ENCODE results near the gene EMC9. TPM values are rescaled to one million over a fixed set of nuclear protein-coding genes. Genes with fewer than 3 reads are reported as not detected.

Gene EMC9
- polyA plus RNA-seq, 3 donors from 2014 or later: 14.2 to 19.0 (median 17.6) TPM

- Mint-ChIP-seq H3K36me3 (peaks cover 10 to 40% (median 23%) of the 10 kb centered on the region in 3 donors), H3K27ac (no peak overlapping the region), H3K9me3 (no peaks in the 10 kb centered on the region), H3K27me3 (ENCODE audit: low read depth in 3 of 3) (peaks cover 0 to 6% (median 4%) of the 10 kb centered on the region in 3 donors), H3K4me3 (no peak overlapping the region), H3K4me1 (peaks cover 25 to 33% of the 10 kb centered on the region in 2 donors)
- DNase-seq: no peak
Measured at GRCh38 chr14:24151404-24152080, 10.2 kb upstream of the EMC9 start.

- H3K4me1 Mint-ChIP-seq: peaks cover 30 to 38% of the 10 kb centered on the region in 2 donors
- no peaks in the 10 kb centered on the region for H3K9me3 Mint-ChIP-seq
- no peak overlapping the region for H3K4me3 Mint-ChIP-seq
- no peak overlapping the region for H3K27ac Mint-ChIP-seq
- no peak for DNase-seq
- H3K27me3 Mint-ChIP-seq (ENCODE audit: low read depth in 3 of 3): peaks cover 3 to 9% (median 4%) of the 10 kb centered on the region in 3 donors
- peaks cover 10 to 39% (median 22%) of the 10 kb centered on the region in 3 donors for H3K36me3 Mint-ChIP-seq
Measured at GRCh38 chr14:24150993-24151392, 9.6 kb upstream of the EMC9 start.

GRCh38 chr14:24150567-24150966 is 9.2 kb upstream of the EMC9 start:
- no peak for DNase-seq
- Mint-ChIP-seq H3K27ac (no peak overlapping the region), H3K4me3 (no peak overlapping the region), H3K27me3 (ENCODE audit: low read depth in 3 of 3) (peaks cover 3 to 9% (median 4%) of the 10 kb centered on the region in 3 donors), H3K9me3 (no peaks in the 10 kb centered on the region), H3K36me3 (peaks cover 7 to 35% (median 18%) of the 10 kb centered on the region in 3 donors), H3K4me1 (peaks cover 34 to 42% of the 10 kb centered on the region in 2 donors)

GRCh38 chr14:24150061-24150460 is 8.7 kb upstream of the EMC9 start:
- peak overlapping the region in 1 of 5 donors; percentile 27 for H3K4me3 Mint-ChIP-seq
- peaks cover 3 to 9% (median 4%) of the 10 kb centered on the region in 3 donors for H3K27me3 Mint-ChIP-seq (ENCODE audit: low read depth in 3 of 3)
- H3K4me1 Mint-ChIP-seq: peaks cover 39 to 48% of the 10 kb centered on the region in 2 donors
- no peaks in the 10 kb centered on the region for H3K9me3 Mint-ChIP-seq
- peaks cover 5 to 30% (median 16%) of the 10 kb centered on the region in 3 donors for H3K36me3 Mint-ChIP-seq
- no peak for DNase-seq
- no peak overlapping the region for H3K27ac Mint-ChIP-seq

GRCh38 chr14:24149302-24149969 is 8.0 kb upstream of the EMC9 start:
- DNase-seq: no peak
- H3K36me3 Mint-ChIP-seq: peaks cover 5 to 28% (median 11%) of the 10 kb centered on the region in 3 donors
- H3K4me3 Mint-ChIP-seq: peak overlapping the region; percentile 27 to 100 (median 96)
- no peaks in the 10 kb centered on the region for H3K9me3 Mint-ChIP-seq
- peak overlapping the region in 2 of 6 donors; percentile 29 to 74 for H3K27ac Mint-ChIP-seq
- H3K27me3 Mint-ChIP-seq (ENCODE audit: low read depth in 3 of 3): peaks cover 3 to 9% (median 4%) of the 10 kb centered on the region in 3 donors
- H3K4me1 Mint-ChIP-seq: peaks cover 45 to 54% of the 10 kb centered on the region in 2 donors

- H3K27me3 Mint-ChIP-seq (ENCODE audit: low read depth in 3 of 3): peaks cover 3 to 9% (median 6%) of the 10 kb centered on the region in 3 donors
- H3K27ac Mint-ChIP-seq: peak overlapping the region; percentile 83 to 93 (median 86)
- no peaks in the 10 kb centered on the region for H3K9me3 Mint-ChIP-seq
- peaks cover 52 to 65% of the 10 kb centered on the region in 2 donors for H3K4me1 Mint-ChIP-seq
- H3K36me3 Mint-ChIP-seq: peaks cover 9 to 31% (median 14%) of the 10 kb centered on the region in 3 donors
- peak overlapping the region; percentile 91 to 100 (median 99) for H3K4me3 Mint-ChIP-seq
- DNase-seq: no peak
Measured at GRCh38 chr14:24147761-24148428, 6.5 kb upstream of the EMC9 start.

GRCh38 chr14:24146978-24147760 is 5.8 kb upstream of the EMC9 start, which contains the start of gene RNF31:
Gene RNF31, plus strand, starts transcription at chr14:24147498. Its CDS starts 201 bp downstream, at chr14:24147699.
- H3K9me3 Mint-ChIP-seq: no peaks in the 10 kb centered on the region
- H3K27ac Mint-ChIP-seq: peak within 1 kb of the TSS; percentile 93 to 99 (median 98)
- peak within 1 kb of the TSS; percentile 96 to 100 (median 99) for H3K4me3 Mint-ChIP-seq
- peak; percentile 96 to 98 (median 97) for DNase-seq
- peaks cover 3 to 9% (median 6%) of the 10 kb centered on the region in 3 donors for H3K27me3 Mint-ChIP-seq (ENCODE audit: low read depth in 3 of 3)
- peaks cover 9 to 31% (median 14%) of the 10 kb centered on the region in 3 donors for H3K36me3 Mint-ChIP-seq
- peaks cover 58 to 69% of the 10 kb centered on the region in 2 donors for H3K4me1 Mint-ChIP-seq

GRCh38 chr14:24146453-24146977 is 5.1 kb upstream of the EMC9 start, which contains the start of gene PSME2:
Gene PSME2, minus strand, starts transcription at chr14:24146610. Its CDS starts 29 bp downstream, at chr14:24146581.
- Mint-ChIP-seq H3K27ac (peak within 1 kb of the TSS; percentile 93 to 99 (median 98)), H3K9me3 (no peaks in the 10 kb centered on the region), H3K4me3 (peak within 1 kb of the TSS; percentile 96 to 100 (median 99)), H3K4me1 (peaks cover 65 to 76% of the 10 kb centered on the region in 2 donors), H3K27me3 (ENCODE audit: low read depth in 3 of 3) (peaks cover 7 to 11% (median 9%) of the 10 kb centered on the region in 3 donors), H3K36me3 (peaks cover 9 to 30% (median 11%) of the 10 kb centered on the region in 3 donors)
- peak; percentile 90 to 91 (median 90) for DNase-seq

GRCh38 chr14:24145690-24146452 is 4.5 kb upstream of the EMC9 start:
- Mint-ChIP-seq H3K27me3 (ENCODE audit: low read depth in 3 of 3) (peaks cover 8 to 15% (median 12%) of the 10 kb centered on the region in 3 donors), H3K4me3 (peak overlapping the region; percentile 96 to 100 (median 99)), H3K4me1 (peaks cover 66 to 77% of the 10 kb centered on the region in 2 donors), H3K9me3 (no peaks in the 10 kb centered on the region), H3K27ac (peak overlapping the region; percentile 93 to 99 (median 98)), H3K36me3 (peaks cover 9 to 27% (median 11%) of the 10 kb centered on the region in 3 donors)
- no peak for DNase-seq

- H3K4me1 Mint-ChIP-seq: peaks cover 69 to 77% of the 10 kb centered on the region in 2 donors
- peaks cover 8 to 15% (median 10%) of the 10 kb centered on the region in 3 donors for H3K27me3 Mint-ChIP-seq (ENCODE audit: low read depth in 3 of 3)
- DNase-seq: no peak
- H3K9me3 Mint-ChIP-seq: no peaks in the 10 kb centered on the region
- H3K4me3 Mint-ChIP-seq: peak overlapping the region; percentile 96 to 100 (median 99)
- peaks cover 7 to 20% (median 9%) of the 10 kb centered on the region in 3 donors for H3K36me3 Mint-ChIP-seq
- peak overlapping the region; percentile 46 to 99 (median 97) for H3K27ac Mint-ChIP-seq
Measured at GRCh38 chr14:24145219-24145618, 3.8 kb upstream of the EMC9 start.

GRCh38 chr14:24144451-24144850 is 3.1 kb upstream of the EMC9 start:
- peaks cover 8 to 15% (median 10%) of the 10 kb centered on the region in 3 donors for H3K27me3 Mint-ChIP-seq (ENCODE audit: low read depth in 3 of 3)
- peak overlapping the region; percentile 23 to 96 (median 81) for H3K27ac Mint-ChIP-seq
- no peak for DNase-seq
- H3K4me3 Mint-ChIP-seq: peak overlapping the region in 4 of 5 donors; percentile 26 to 100 (median 63)
- no peaks in the 10 kb centered on the region for H3K9me3 Mint-ChIP-seq
- H3K4me1 Mint-ChIP-seq: peaks cover 70 to 77% of the 10 kb centered on the region in 2 donors
- H3K36me3 Mint-ChIP-seq: peaks cover 6 to 18% (median 8%) of the 10 kb centered on the region in 3 donors

- H3K27me3 Mint-ChIP-seq (ENCODE audit: low read depth in 3 of 3): peaks cover 8 to 16% (median 10%) of the 10 kb centered on the region in 3 donors
- H3K36me3 Mint-ChIP-seq: peaks cover 7 to 23% (median 12%) of the 10 kb centered on the region in 3 donors
- peak overlapping the region in 3 of 5 donors; percentile 23 to 49 (median 30) for H3K4me3 Mint-ChIP-seq
- H3K9me3 Mint-ChIP-seq: no peaks in the 10 kb centered on the region
- peak overlapping the region in 4 of 6 donors; percentile 60 to 70 (median 66) for H3K27ac Mint-ChIP-seq
- H3K4me1 Mint-ChIP-seq: peaks cover 68 to 77% of the 10 kb centered on the region in 2 donors
- no peak for DNase-seq
Measured at GRCh38 chr14:24143511-24143910, 2.1 kb upstream of the EMC9 start.

Measured in immature natural killer cell (primary cell).